K562 (cell line): Measurements from ENCODE around the gene TMEM144. TPM values are rescaled to one million over a fixed set of nuclear protein-coding genes. Genes with fewer than 3 reads are reported as not detected.
A peak's percentile ranks its signal among the peaks of the same experiment; 100 is the strongest.

Source experiments
- C11orf30 ChIP-seq: fragments of 450-650 bp; IDR thresholded peaks from 2 replicates; pipeline ENCODE4 v1.6.1; 2016; ENCODE audit warnings: low read depth, mild to moderate bottlenecking
- CEBPG ChIP-seq, 3 experiments: fragments of 200-800 bp in 1 of 3; sonication (Bioruptor generic) in 1 of 3; sonication (generic) in 1 of 3; formaldehyde crosslinking in 1 of 3; IDR thresholded peaks in 2 of 3; conservative IDR thresholded peaks in 1 of 3; 2 replicates each; pipeline versions ENCODE4 v1.6.1 to v1.8.0; 2016 to 2022; ENCODE audit warnings: missing compliant biosample characterization in 2 of 3, missing genetic modification characterization in 2 of 3, mild to moderate bottlenecking in 1 of 3, missing genetic modification reagents in 1 of 3
- ELF4 ChIP-seq: fragments of 450-650 bp; formaldehyde crosslinking; IDR thresholded peaks from 2 replicates; pipeline ENCODE4 v1.4.0; 2022; ENCODE audit warnings: missing genetic modification characterization
- MXI1 ChIP-seq: IDR thresholded peaks from 2 replicates; pipeline ENCODE4 v1.6.1; 2011; ENCODE audit warnings: low read depth, mild to moderate bottlenecking, improper control_type of control experiment, low read length
- NEUROD1 ChIP-seq: fragments of 150-350 bp; IDR thresholded peaks from 2 replicates; pipeline ENCODE4 v1.6.1; 2014; ENCODE audit warnings: borderline replicate concordance, low read length, low read depth; ENCODE audit not compliant: partially characterized antibody
- NRF1 ChIP-seq, 2 experiments: fragments of 450-650 bp; IDR thresholded peaks in 1 of 2; conservative IDR thresholded peaks in 1 of 2; 2 replicates each; pipeline ENCODE4 v1.6.1; 2014; ENCODE audit warnings: mild to moderate bottlenecking in 2 of 2
- POLR2B ChIP-seq: fragments of 450-650 bp; IDR thresholded peaks from 2 replicates; pipeline ENCODE4 v1.6.1; 2018; ENCODE audit warnings: low read depth; ENCODE audit not compliant: partially characterized antibody
- TBP ChIP-seq: optimal IDR thresholded peaks from 2 replicates; pipeline ENCODE3; 2011; ENCODE audit warnings: low read depth, low read length, improper control_type of control experiment
- TEAD2 ChIP-seq: fragments of 450-650 bp; IDR thresholded peaks from 2 replicates; pipeline ENCODE4 v1.6.1; 2016; ENCODE audit warnings: missing genetic modification characterization, control low read depth, missing compliant biosample characterization
- U2AF1 ChIP-seq: fragments of 200-400 bp; formaldehyde crosslinking; optimal IDR thresholded peaks from 2 replicates; pipeline ENCODE3; 2017; ENCODE audit warnings: mild to moderate bottlenecking, low read depth, low read length, moderate library complexity
- ZNF3 ChIP-seq: fragments of 250-450 bp; sonication (Bioruptor Pico); IDR thresholded peaks from 2 replicates; pipeline ENCODE4 v1.5.0; 2021; ENCODE audit warnings: mild to moderate bottlenecking, moderate library complexity
- polyA plus RNA-seq, 8 experiments: library from polyadenylated mRNA; depleted of rRNA in 4 of 8; stranded (reverse) in 5 of 8; unstranded in 3 of 8; fragments of >200 nt; fragmentation: Nextera tagmentation in 2 of 8; fragmentation: Illumina TruSeq in 1 of 8; extraction: Ambion mirVana in 2 of 8; extraction: Trizol in 1 of 8; gene quantifications; 2 replicates each; pipeline versions ENCODE4 v1.2.1 to v1.2.3, GENCODE V29; 2011 to 2014; ENCODE audit warnings: inconsistent platforms in 1 of 8, missing spikeins in 1 of 8
- total RNA-seq, 7 experiments: library from RNA; depleted of rRNA in 6 of 7; stranded (reverse); fragments of >200 nt in 6 of 7; fragmentation: Illumina TruSeq in 2 of 7; extraction: Trizol in 2 of 7; gene quantifications; 2 replicates each; pipeline versions ENCODE4 v1.2.1 to v1.2.3, GENCODE V29; 2011 to 2021; ENCODE audit warnings: low replicate concordance in 1 of 7
- TF ChIP-seq, protein P1 (sequence below): fragments of 200-600 bp; sonication (generic); IDR thresholded peaks from one replicate; pipeline ENCODE4 v1.6.1; 2012; ENCODE audit warnings: mild to moderate bottlenecking, low read depth, low read length, inconsistent platforms
- TF ChIP-seq, protein P2 (sequence below): fragments of 250-450 bp; sonication (Bioruptor Pico); IDR thresholded peaks from 2 replicates; pipeline ENCODE4 v1.5.0; 2021; ENCODE audit warnings: mild to moderate bottlenecking, borderline replicate concordance
- TF ChIP-seq, protein P3 (sequence below): sonication (generic); formaldehyde crosslinking; IDR thresholded peaks from 2 replicates; pipeline ENCODE4 v1.8.0; 2022; ENCODE audit warnings: missing genetic modification reagents, mild to moderate bottlenecking, borderline replicate concordance

Gene TMEM144
- total and polyA plus RNA-seq, 9 of the 15 experiments (the other 6 are each of a cell fraction or from before 2014, with no cell fraction given), result 4.0 to 12.0 (median 6.1) TPM

DNA sequence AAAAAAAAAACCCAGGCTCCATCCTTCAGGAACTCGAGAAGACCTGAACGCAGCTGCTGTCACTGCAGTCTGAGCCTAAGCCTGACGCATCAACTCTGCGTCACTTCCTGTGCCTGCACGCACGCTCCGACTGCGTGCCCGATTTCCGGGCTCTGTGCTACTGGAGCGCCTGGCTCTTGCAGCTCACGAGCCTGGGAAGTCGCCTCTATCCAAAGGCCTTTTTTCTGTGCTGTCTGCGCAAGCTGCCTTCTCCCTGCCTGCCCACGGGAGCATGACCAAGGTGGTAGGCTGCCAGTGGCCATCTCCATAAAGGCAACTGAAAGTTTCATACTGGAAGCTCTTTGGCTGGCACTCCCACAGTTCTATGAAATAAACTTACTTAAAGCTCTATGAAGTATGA, 27.6 kb upstream of the TMEM144 start (continued):
- TF ChIP-seq MXI1 (no peak), POLR2B (no peak), ELF4 (CRISPR knock-in tag) (no peak), NRF1 (conservative IDR thresholded peaks at IDR 0.05 in 1 of 2, IDR thresholded peaks at IDR 0.05 in 1 of 2) (peak; percentile 53 to 54; a peak in 3 of 4 replicates), ZNF3 (CRISPR knock-in tag) (no peak), CEBPG (CRISPR knock-in tag; IDR thresholded peaks at IDR 0.05) (no peak), CEBPG (tag; conservative IDR thresholded peaks at IDR 0.05 in 1 of 2, IDR thresholded peaks at IDR 0.05 in 1 of 2) (no peak), TEAD2 (tag) (no peak), NEUROD1 (no peak), U2AF1 (no peak), TBP (no peak), C11orf30 (peak; percentile 35; the same call in 1 of the 2 replicates)
- TF ChIP-seq, protein P1, sequence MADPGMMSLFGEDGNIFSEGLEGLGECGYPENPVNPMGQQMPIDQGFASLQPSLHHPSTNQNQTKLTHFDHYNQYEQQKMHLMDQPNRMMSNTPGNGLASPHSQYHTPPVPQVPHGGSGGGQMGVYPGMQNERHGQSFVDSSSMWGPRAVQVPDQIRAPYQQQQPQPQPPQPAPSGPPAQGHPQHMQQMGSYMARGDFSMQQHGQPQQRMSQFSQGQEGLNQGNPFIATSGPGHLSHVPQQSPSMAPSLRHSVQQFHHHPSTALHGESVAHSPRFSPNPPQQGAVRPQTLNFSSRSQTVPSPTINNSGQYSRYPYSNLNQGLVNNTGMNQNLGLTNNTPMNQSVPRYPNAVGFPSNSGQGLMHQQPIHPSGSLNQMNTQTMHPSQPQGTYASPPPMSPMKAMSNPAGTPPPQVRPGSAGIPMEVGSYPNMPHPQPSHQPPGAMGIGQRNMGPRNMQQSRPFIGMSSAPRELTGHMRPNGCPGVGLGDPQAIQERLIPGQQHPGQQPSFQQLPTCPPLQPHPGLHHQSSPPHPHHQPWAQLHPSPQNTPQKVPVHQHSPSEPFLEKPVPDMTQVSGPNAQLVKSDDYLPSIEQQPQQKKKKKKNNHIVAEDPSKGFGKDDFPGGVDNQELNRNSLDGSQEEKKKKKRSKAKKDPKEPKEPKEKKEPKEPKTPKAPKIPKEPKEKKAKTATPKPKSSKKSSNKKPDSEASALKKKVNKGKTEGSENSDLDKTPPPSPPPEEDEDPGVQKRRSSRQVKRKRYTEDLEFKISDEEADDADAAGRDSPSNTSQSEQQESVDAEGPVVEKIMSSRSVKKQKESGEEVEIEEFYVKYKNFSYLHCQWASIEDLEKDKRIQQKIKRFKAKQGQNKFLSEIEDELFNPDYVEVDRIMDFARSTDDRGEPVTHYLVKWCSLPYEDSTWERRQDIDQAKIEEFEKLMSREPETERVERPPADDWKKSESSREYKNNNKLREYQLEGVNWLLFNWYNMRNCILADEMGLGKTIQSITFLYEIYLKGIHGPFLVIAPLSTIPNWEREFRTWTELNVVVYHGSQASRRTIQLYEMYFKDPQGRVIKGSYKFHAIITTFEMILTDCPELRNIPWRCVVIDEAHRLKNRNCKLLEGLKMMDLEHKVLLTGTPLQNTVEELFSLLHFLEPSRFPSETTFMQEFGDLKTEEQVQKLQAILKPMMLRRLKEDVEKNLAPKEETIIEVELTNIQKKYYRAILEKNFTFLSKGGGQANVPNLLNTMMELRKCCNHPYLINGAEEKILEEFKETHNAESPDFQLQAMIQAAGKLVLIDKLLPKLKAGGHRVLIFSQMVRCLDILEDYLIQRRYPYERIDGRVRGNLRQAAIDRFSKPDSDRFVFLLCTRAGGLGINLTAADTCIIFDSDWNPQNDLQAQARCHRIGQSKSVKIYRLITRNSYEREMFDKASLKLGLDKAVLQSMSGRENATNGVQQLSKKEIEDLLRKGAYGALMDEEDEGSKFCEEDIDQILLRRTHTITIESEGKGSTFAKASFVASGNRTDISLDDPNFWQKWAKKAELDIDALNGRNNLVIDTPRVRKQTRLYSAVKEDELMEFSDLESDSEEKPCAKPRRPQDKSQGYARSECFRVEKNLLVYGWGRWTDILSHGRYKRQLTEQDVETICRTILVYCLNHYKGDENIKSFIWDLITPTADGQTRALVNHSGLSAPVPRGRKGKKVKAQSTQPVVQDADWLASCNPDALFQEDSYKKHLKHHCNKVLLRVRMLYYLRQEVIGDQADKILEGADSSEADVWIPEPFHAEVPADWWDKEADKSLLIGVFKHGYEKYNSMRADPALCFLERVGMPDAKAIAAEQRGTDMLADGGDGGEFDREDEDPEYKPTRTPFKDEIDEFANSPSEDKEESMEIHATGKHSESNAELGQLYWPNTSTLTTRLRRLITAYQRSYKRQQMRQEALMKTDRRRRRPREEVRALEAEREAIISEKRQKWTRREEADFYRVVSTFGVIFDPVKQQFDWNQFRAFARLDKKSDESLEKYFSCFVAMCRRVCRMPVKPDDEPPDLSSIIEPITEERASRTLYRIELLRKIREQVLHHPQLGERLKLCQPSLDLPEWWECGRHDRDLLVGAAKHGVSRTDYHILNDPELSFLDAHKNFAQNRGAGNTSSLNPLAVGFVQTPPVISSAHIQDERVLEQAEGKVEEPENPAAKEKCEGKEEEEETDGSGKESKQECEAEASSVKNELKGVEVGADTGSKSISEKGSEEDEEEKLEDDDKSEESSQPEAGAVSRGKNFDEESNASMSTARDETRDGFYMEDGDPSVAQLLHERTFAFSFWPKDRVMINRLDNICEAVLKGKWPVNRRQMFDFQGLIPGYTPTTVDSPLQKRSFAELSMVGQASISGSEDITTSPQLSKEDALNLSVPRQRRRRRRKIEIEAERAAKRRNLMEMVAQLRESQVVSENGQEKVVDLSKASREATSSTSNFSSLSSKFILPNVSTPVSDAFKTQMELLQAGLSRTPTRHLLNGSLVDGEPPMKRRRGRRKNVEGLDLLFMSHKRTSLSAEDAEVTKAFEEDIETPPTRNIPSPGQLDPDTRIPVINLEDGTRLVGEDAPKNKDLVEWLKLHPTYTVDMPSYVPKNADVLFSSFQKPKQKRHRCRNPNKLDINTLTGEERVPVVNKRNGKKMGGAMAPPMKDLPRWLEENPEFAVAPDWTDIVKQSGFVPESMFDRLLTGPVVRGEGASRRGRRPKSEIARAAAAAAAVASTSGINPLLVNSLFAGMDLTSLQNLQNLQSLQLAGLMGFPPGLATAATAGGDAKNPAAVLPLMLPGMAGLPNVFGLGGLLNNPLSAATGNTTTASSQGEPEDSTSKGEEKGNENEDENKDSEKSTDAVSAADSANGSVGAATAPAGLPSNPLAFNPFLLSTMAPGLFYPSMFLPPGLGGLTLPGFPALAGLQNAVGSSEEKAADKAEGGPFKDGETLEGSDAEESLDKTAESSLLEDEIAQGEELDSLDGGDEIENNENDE, result no peak
- TF ChIP-seq, protein P2, sequence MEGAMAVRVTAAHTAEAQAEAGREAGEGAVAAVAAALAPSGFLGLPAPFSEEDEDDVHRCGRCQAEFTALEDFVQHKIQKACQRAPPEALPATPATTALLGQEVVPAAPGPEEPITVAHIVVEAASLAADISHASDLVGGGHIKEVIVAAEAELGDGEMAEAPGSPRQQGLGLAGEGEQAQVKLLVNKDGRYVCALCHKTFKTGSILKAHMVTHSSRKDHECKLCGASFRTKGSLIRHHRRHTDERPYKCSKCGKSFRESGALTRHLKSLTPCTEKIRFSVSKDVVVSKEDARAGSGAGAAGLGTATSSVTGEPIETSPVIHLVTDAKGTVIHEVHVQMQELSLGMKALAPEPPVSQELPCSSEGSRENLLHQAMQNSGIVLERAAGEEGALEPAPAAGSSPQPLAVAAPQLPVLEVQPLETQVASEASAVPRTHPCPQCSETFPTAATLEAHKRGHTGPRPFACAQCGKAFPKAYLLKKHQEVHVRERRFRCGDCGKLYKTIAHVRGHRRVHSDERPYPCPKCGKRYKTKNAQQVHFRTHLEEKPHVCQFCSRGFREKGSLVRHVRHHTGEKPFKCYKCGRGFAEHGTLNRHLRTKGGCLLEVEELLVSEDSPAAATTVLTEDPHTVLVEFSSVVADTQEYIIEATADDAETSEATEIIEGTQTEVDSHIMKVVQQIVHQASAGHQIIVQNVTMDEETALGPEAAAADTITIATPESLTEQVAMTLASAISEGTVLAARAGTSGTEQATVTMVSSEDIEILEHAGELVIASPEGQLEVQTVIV (CRISPR knock-in tag), result no peak
- TF ChIP-seq, protein P3, sequence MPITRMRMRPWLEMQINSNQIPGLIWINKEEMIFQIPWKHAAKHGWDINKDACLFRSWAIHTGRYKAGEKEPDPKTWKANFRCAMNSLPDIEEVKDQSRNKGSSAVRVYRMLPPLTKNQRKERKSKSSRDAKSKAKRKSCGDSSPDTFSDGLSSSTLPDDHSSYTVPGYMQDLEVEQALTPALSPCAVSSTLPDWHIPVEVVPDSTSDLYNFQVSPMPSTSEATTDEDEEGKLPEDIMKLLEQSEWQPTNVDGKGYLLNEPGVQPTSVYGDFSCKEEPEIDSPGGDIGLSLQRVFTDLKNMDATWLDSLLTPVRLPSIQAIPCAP (CRISPR knock-in tag), result no peak
